HepG2 (cell line): Measurements from ENCODE around the gene IL24. TPM values are rescaled to one million over a fixed set of nuclear protein-coding genes. Genes with fewer than 3 reads are reported as not detected.

Experiments
- AKAP8 ChIP-seq: sonication (generic); formaldehyde crosslinking; IDR thresholded peaks from 2 replicates; pipeline ENCODE4 v1.5.1; 2020; ENCODE audit warnings: mild to moderate bottlenecking, missing genetic modification reagents
- BATF2 ChIP-seq: sonication (generic); formaldehyde crosslinking; IDR thresholded peaks from 2 replicates; pipeline ENCODE4 v1.8.0; 2022; ENCODE audit warnings: mild to moderate bottlenecking, missing genetic modification reagents, moderate library complexity
- CBFB ChIP-seq: sonication (generic); formaldehyde crosslinking; IDR thresholded peaks from 2 replicates; pipeline ENCODE4 v1.4.0; 2020; ENCODE audit warnings: missing genetic modification reagents
- CBX1 ChIP-seq: IDR thresholded peaks from one replicate; pipeline ENCODE4 v1.6.1; 2016; ENCODE audit warnings: antibody characterized with exemption, low read depth
- MXD4 ChIP-seq: IDR thresholded peaks from 2 replicates; pipeline ENCODE4 v1.6.1; 2016; ENCODE audit warnings: mild to moderate bottlenecking, missing biosample characterization, missing genetic modification reagents
- PRDM10 ChIP-seq: sonication (generic); formaldehyde crosslinking; IDR thresholded peaks from 2 replicates; pipeline ENCODE4 v1.4.0; 2020; ENCODE audit warnings: low read depth, missing genetic modification reagents
- TBX3 ChIP-seq: fragments of 450-650 bp; IDR thresholded peaks from 2 replicates; pipeline ENCODE4 v1.6.1; 2017; ENCODE audit warnings: antibody characterized with exemption, mild to moderate bottlenecking, inconsistent platforms, borderline replicate concordance
- U2AF1 ChIP-seq: fragments of 200-400 bp; formaldehyde crosslinking; optimal IDR thresholded peaks from 2 replicates; pipeline ENCODE3; 2017; ENCODE audit warnings: mild to moderate bottlenecking, low read depth, low read length
- ZBTB21 ChIP-seq: sonication (generic); formaldehyde crosslinking; IDR thresholded peaks from 2 replicates; pipeline ENCODE4 v1.4.0; 2020; ENCODE audit warnings: missing genetic modification reagents
- ZBTB42 ChIP-seq: sonication (generic); formaldehyde crosslinking; IDR thresholded peaks from 2 replicates; pipeline ENCODE4 v1.5.0; 2020; ENCODE audit warnings: mild to moderate bottlenecking, missing genetic modification reagents
- ZC3H4 ChIP-seq: sonication (generic); formaldehyde crosslinking; IDR thresholded peaks from 2 replicates; pipeline ENCODE4 v1.4.0; 2020; ENCODE audit warnings: missing genetic modification reagents, borderline replicate concordance
- ZFAT ChIP-seq: sonication (generic); formaldehyde crosslinking; conservative IDR thresholded peaks from 2 replicates; pipeline ENCODE4 v1.8.1; 2023; ENCODE audit warnings: missing genetic modification reagents, inconsistent platforms
- ZFP62 ChIP-seq: sonication (generic); formaldehyde crosslinking; IDR thresholded peaks from 2 replicates; pipeline ENCODE4 v1.4.0; 2020; ENCODE audit warnings: missing genetic modification reagents
- ZFP82 ChIP-seq: sonication (generic); formaldehyde crosslinking; IDR thresholded peaks from 2 replicates; pipeline ENCODE4 v1.5.1; 2020; ENCODE audit warnings: mild to moderate bottlenecking, missing genetic modification reagents, borderline replicate concordance
- ZNF446 ChIP-seq: sonication (generic); formaldehyde crosslinking; IDR thresholded peaks from 2 replicates; pipeline ENCODE4 v1.5.0; 2020; ENCODE audit warnings: mild to moderate bottlenecking, missing genetic modification reagents
- ZSCAN20 ChIP-seq: sonication (generic); formaldehyde crosslinking; IDR thresholded peaks from 2 replicates; pipeline ENCODE4 v1.4.0; 2020; ENCODE audit warnings: missing genetic modification reagents, mild to moderate bottlenecking, borderline replicate concordance
- polyA plus RNA-seq, 8 experiments: library from polyadenylated mRNA; depleted of rRNA in 3 of 8; stranded (reverse) in 7 of 8; unstranded in 1 of 8; fragments of >200 nt; fragmentation: Illumina TruSeq in 4 of 8; extraction: Trizol in 4 of 8; gene quantifications; 2 replicates each; pipeline versions ENCODE4 v1.2.1 to v1.2.3, GENCODE V29; 2011 to 2016; ENCODE audit warnings: low read depth in 4 of 8, missing spikeins in 1 of 8, mixed read lengths in 1 of 8; ENCODE audit not compliant: insufficient read depth in 1 of 8
- total RNA-seq, 5 experiments: library from RNA; depleted of rRNA; stranded (reverse); fragments of >200 nt; fragmentation: Illumina TruSeq; extraction: Trizol; gene quantifications; 2 replicates each; pipeline ENCODE4 v1.2.3, GENCODE V29; 2016; ENCODE audit warnings: low read depth in 1 of 5
- TF ChIP-seq, protein P1 (sequence below): sonication (generic); formaldehyde crosslinking; IDR thresholded peaks from 2 replicates; pipeline ENCODE4 v1.4.0; 2020; ENCODE audit warnings: mild to moderate bottlenecking, low read depth, missing genetic modification reagents
- TF ChIP-seq, protein P2 (sequence below): sonication (generic); formaldehyde crosslinking; IDR thresholded peaks from 2 replicates; pipeline ENCODE4; 2020; ENCODE audit warnings: missing genetic modification reagents, mild to moderate bottlenecking, borderline replicate concordance
- TF ChIP-seq, protein P3 (sequence below): sonication (generic); formaldehyde crosslinking; IDR thresholded peaks from 2 replicates; pipeline ENCODE4 v1.4.0; 2020; ENCODE audit warnings: missing genetic modification reagents

The IL24 gene
- total and polyA plus RNA-seq, 2 of the 13 experiments (the other 11 are each of a cell fraction or from before 2014, with no cell fraction given) = not detected

DNA sequence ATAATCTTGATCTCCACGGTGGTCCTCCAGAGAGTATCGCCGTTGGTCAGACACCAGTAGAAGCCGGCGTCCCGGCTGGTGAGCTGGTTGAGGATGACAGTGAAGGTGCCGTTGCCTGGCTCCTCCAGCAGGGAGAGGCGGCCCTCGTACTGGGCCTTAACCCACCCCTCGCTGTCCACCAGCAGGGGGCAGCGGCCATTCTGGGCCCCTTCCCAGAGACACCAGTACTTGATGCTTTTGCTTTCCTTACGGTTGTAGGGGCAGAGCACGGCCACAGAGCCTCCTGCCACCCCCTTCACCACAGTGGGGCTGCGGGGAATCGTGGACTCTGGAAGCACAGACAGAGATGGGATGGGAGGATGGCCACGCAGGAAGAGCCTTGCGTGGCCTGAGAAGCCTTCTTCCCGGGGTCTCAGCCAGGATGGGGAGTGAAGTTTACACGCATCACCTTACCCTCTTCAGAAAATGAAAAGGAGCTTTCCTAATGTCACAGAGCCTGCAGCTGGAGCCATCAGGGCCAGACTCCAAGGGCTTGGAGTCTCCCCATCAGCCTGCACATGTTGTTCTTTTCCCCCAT is 38.3 kb downstream of the IL24 start (continued):
- no peak for TF ChIP-seq CBX1
- no peak for TF ChIP-seq ZFP62
- TF ChIP-seq, protein P1, sequence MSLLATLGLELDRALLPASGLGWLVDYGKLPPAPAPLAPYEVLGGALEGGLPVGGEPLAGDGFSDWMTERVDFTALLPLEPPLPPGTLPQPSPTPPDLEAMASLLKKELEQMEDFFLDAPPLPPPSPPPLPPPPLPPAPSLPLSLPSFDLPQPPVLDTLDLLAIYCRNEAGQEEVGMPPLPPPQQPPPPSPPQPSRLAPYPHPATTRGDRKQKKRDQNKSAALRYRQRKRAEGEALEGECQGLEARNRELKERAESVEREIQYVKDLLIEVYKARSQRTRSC (CRISPR knock-in tag) = no peak
- TF ChIP-seq ZC3H4 (CRISPR knock-in tag) = no peak
- TF ChIP-seq U2AF1 = no peak
- TF ChIP-seq ZBTB21 (CRISPR knock-in tag) = no peak
- TF ChIP-seq, protein P2, sequence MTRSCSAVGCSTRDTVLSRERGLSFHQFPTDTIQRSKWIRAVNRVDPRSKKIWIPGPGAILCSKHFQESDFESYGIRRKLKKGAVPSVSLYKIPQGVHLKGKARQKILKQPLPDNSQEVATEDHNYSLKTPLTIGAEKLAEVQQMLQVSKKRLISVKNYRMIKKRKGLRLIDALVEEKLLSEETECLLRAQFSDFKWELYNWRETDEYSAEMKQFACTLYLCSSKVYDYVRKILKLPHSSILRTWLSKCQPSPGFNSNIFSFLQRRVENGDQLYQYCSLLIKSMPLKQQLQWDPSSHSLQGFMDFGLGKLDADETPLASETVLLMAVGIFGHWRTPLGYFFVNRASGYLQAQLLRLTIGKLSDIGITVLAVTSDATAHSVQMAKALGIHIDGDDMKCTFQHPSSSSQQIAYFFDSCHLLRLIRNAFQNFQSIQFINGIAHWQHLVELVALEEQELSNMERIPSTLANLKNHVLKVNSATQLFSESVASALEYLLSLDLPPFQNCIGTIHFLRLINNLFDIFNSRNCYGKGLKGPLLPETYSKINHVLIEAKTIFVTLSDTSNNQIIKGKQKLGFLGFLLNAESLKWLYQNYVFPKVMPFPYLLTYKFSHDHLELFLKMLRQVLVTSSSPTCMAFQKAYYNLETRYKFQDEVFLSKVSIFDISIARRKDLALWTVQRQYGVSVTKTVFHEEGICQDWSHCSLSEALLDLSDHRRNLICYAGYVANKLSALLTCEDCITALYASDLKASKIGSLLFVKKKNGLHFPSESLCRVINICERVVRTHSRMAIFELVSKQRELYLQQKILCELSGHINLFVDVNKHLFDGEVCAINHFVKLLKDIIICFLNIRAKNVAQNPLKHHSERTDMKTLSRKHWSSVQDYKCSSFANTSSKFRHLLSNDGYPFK (CRISPR knock-in tag) = no peak
- TF ChIP-seq ZFP82 = no peak
- TF ChIP-seq AKAP8 (CRISPR knock-in tag) = no peak
- TF ChIP-seq ZFAT (CRISPR knock-in tag) = no peak
- no peak for TF ChIP-seq MXD4 (CRISPR knock-in tag)
- no peak for TF ChIP-seq ZSCAN20
- TF ChIP-seq, protein P3, sequence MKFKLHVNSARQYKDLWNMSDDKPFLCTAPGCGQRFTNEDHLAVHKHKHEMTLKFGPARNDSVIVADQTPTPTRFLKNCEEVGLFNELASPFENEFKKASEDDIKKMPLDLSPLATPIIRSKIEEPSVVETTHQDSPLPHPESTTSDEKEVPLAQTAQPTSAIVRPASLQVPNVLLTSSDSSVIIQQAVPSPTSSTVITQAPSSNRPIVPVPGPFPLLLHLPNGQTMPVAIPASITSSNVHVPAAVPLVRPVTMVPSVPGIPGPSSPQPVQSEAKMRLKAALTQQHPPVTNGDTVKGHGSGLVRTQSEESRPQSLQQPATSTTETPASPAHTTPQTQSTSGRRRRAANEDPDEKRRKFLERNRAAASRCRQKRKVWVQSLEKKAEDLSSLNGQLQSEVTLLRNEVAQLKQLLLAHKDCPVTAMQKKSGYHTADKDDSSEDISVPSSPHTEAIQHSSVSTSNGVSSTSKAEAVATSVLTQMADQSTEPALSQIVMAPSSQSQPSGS (CRISPR knock-in tag) = peak; percentile 65; the same call in 1 of the 2 replicates
- TF ChIP-seq CBFB (CRISPR knock-in tag) = peak; percentile 59; the same call in 1 of the 2 replicates
- no peak for TF ChIP-seq TBX3
- no peak for TF ChIP-seq BATF2 (CRISPR knock-in tag)
- no peak for TF ChIP-seq ZNF446 (CRISPR knock-in tag)
- TF ChIP-seq PRDM10 (CRISPR knock-in tag) = 0 out of 2 replicates have a peak, but pooled peaks have one; percentile 27
- TF ChIP-seq ZBTB42 (CRISPR knock-in tag) = no peak
